Endothelial cell of umbilical vein (primary cell): ENCODE data around the gene PAGR1.

Experiments used
- EZH2 ChIP-seq: IDR thresholded peaks from 2 replicates; pipeline ENCODE4 v1.6.1; 2012; ENCODE audit warnings: borderline replicate concordance, low read depth, mild to moderate bottlenecking, moderate library complexity, low read length, inconsistent platforms; ENCODE audit not compliant: severe bottlenecking
- FOS ChIP-seq: IDR thresholded peaks from 2 replicates; pipeline ENCODE4 v1.6.1; 2011; ENCODE audit warnings: mild to moderate bottlenecking, low read length, moderate library complexity, borderline replicate concordance; ENCODE audit not compliant: insufficient read depth
- GATA2 ChIP-seq: IDR thresholded peaks from 2 replicates; pipeline ENCODE4 v1.7.0; 2011; ENCODE audit warnings: low read depth, mild to moderate bottlenecking, moderate library complexity, mixed read lengths, low read length; ENCODE audit not compliant: insufficient read length, insufficient read depth
- JUN ChIP-seq: IDR thresholded peaks from 2 replicates; pipeline ENCODE4 v1.6.1; 2011; ENCODE audit warnings: borderline replicate concordance, low read depth; ENCODE audit not compliant: insufficient read length, insufficient read depth
- MYC ChIP-seq: IDR thresholded peaks from one replicate; pipeline ENCODE4 v1.6.1; 2011; ENCODE audit warnings: mild to moderate bottlenecking, low read depth, low read length
- POLR2A ChIP-seq: IDR thresholded peaks from 2 replicates; pipeline ENCODE4 v1.6.1; 2012; ENCODE audit warnings: low read depth, mild to moderate bottlenecking, control low read depth, low read length
- TF ChIP-seq, protein P1 (sequence below), 2 donors: IDR thresholded peaks; 1 replicate in 1 of 2; 2 replicates in 1 of 2; pipeline ENCODE4 v1.5.1; 2011; ENCODE audit warnings: low read length in 2 of 2, mild to moderate bottlenecking in 2 of 2, moderate library complexity in 2 of 2, control low read depth in 1 of 2, inconsistent platforms in 1 of 2, low read depth in 1 of 2; ENCODE audit not compliant: insufficient read depth in 1 of 2; ENCODE audit errors: extremely low read depth in 1 of 2
- TF ChIP-seq, protein P2 (sequence below): IDR thresholded peaks from 2 replicates; pipeline ENCODE4 v1.6.1; 2011; ENCODE audit not compliant: insufficient read depth, insufficient read length

DNA sequence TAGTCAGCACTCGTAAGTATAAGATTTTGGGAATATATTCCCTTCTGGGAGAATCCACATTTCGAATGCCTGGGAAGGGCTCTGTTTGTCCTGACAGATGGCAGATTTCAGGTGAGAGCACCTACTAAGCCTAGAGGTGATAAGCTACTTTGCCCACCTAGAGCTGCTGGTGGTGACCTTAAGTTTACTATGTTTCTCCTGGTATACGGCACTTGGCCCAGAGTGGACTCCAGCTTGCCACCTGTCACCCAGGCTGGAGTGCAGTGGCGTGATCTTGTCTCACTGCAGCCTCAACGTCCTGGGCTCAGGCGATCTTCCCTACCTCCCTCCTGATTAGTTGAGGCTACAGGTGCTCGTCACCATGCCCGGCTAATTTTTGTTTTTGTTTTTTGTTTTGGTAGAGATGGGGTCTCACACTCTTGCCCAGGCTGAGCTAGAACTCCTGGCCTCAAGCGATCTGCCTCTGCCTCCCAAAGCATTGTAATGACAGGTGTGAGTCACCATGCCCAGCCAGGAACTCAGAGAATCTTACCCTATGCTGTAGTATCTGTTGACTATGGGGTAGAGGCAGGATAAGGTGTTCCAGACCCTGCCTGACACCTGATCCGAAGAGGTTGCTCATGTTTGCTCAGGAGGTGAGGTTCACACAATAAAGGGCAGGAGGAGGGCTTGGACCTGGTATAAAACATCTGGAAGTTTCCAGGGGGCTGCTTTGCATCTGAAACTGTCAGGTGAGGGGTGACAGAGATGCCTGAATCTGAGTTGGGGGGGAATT is 38.2 kb upstream of the PAGR1 start, which contains the start of gene ZG16:
- TF ChIP-seq FOS, result no peak
- TF ChIP-seq JUN, result no peak
- TF ChIP-seq GATA2, result no peak
- TF ChIP-seq, protein P1, sequence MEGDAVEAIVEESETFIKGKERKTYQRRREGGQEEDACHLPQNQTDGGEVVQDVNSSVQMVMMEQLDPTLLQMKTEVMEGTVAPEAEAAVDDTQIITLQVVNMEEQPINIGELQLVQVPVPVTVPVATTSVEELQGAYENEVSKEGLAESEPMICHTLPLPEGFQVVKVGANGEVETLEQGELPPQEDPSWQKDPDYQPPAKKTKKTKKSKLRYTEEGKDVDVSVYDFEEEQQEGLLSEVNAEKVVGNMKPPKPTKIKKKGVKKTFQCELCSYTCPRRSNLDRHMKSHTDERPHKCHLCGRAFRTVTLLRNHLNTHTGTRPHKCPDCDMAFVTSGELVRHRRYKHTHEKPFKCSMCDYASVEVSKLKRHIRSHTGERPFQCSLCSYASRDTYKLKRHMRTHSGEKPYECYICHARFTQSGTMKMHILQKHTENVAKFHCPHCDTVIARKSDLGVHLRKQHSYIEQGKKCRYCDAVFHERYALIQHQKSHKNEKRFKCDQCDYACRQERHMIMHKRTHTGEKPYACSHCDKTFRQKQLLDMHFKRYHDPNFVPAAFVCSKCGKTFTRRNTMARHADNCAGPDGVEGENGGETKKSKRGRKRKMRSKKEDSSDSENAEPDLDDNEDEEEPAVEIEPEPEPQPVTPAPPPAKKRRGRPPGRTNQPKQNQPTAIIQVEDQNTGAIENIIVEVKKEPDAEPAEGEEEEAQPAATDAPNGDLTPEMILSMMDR (IDR thresholded peaks at IDR 0.05; ENCODE audit: extremely low read depth in 1 of 2, insufficient read depth in 1 of 2, low read depth in 1 of 2, low read length in 2 of 2), result no peak
- no peak for TF ChIP-seq POLR2A
- no peak for TF ChIP-seq EZH2
- TF ChIP-seq, protein P2, sequence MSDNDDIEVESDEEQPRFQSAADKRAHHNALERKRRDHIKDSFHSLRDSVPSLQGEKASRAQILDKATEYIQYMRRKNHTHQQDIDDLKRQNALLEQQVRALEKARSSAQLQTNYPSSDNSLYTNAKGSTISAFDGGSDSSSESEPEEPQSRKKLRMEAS, result no peak
- no peak for TF ChIP-seq MYC
